HCT116 (cell line): ENCODE results near the gene AKAP3. TPM values are rescaled to one million over a fixed set of nuclear protein-coding genes. Genes with fewer than 3 reads are reported as not detected.

Experiments
- ATAC-seq: fragments of 200-7000 bp; cut with Tn5 transposase; 2 replicates; pipeline ENCODE4 v1.9.1; 2020; ENCODE audit warnings: mild to moderate bottlenecking, moderate library complexity
- BruUV-seq: library from RNA; stranded (reverse); fragments of 400-500 nt; replicated peaks from 2 replicates; lab custom pipeline; 2021; lab: Mats Ljungman, UMichigan
- CTCF ChIA-PET: fragments of 300-600 bp; sonication (Branson Sonifier 250); formaldehyde crosslinking; loops from one replicate; lab custom pipeline; 2021; ENCODE audit warnings: antibody characterized with exemption; lab: Charles Lee
- POLR2A ChIA-PET: fragments of 300-600, 350-600 bp; sonication (Branson Sonifier 250); formaldehyde crosslinking; loops from one replicate; lab custom pipeline; 2021; ENCODE audit warnings: antibody characterized with exemption; lab: Charles Lee
- RAD21 ChIA-PET, 2 experiments: fragments of 300-600 bp; sonication (Branson Sonifier 250); formaldehyde crosslinking; loops; one replicate each; lab custom pipeline; 2023; ENCODE audit warnings: low total read pairs in 2 of 2; ENCODE audit not compliant: uncharacterized antibody in 2 of 2, unreplicated experiment in 2 of 2, low non-redundant PET in 1 of 2; lab: Charles Lee
- DNase-seq: peaks from one replicate; pipeline ENCODE4 v3.0.0-alpha.2; 2010; ENCODE audit warnings: low read depth, low spot score
- H2AFZ ChIP-seq: fragments of 200-600 bp; shearing (Covaris generic), sonication (generic); 2 replicates; pipeline ENCODE4 v1.6.1; 2017; ENCODE audit warnings: low read depth, mixed run types, mixed read lengths, antibody characterized with exemption, low read length; ENCODE audit not compliant: poor library complexity, severe bottlenecking
- H3K27ac ChIP-seq: 2 replicates; pipeline ENCODE4 v1.5.1; 2012; ENCODE audit warnings: low read depth, low read length
- H3K27me3 ChIP-seq: fragments of 200-600 bp; sonication (generic); 2 replicates; pipeline ENCODE4 v1.6.1; 2016; ENCODE audit warnings: mixed run types, low read length, mixed read lengths; ENCODE audit not compliant: insufficient read depth
- H3K36me3 ChIP-seq, 2 experiments: fragments of 200-500 bp in 1 of 2; fragments of 200-600 bp in 1 of 2; sonication (Bioruptor generic) in 1 of 2; sonication (generic) in 1 of 2; 2 replicates each; pipeline versions ENCODE4 v1.5.1 to v1.6.1; 2014 to 2016; ENCODE audit warnings: low read length in 2 of 2, inconsistent platforms in 1 of 2, mixed read lengths in 1 of 2, mixed run types in 1 of 2; ENCODE audit not compliant: insufficient read depth in 2 of 2, control insufficient read depth in 1 of 2
- H3K4me1 ChIP-seq, 2 experiments: fragments of 200-600 bp in 1 of 2; sonication (generic) in 1 of 2; 2 replicates each; pipeline versions ENCODE4 v1.5.1 to v1.6.1; 2012 to 2017; ENCODE audit warnings: low read length in 2 of 2, inconsistent platforms in 1 of 2, mild to moderate bottlenecking in 1 of 2, mixed read lengths in 1 of 2, mixed run types in 1 of 2, moderate library complexity in 1 of 2; ENCODE audit not compliant: insufficient read depth in 2 of 2, control insufficient read depth in 1 of 2
- H3K4me2 ChIP-seq: fragments of 200-600 bp; sonication (generic); 2 replicates; pipeline ENCODE4 v1.6.1; 2017; ENCODE audit warnings: mixed run types, low read length, mixed read lengths
- H3K4me3 ChIP-seq, 2 experiments: fragments of 200-600 bp in 1 of 2; sonication (generic) in 1 of 2; replicated peaks in 1 of 2; 2 replicates each; pipeline ENCODE4 v1.5.1; 2011 to 2016; ENCODE audit warnings: low read length in 2 of 2, control low read depth in 1 of 2, low read depth in 1 of 2, mild to moderate bottlenecking in 1 of 2, mixed read lengths in 1 of 2, mixed run types in 1 of 2
- H3K79me2 ChIP-seq: fragments of 200-600 bp; sonication (generic); 2 replicates; pipeline ENCODE4 v1.6.1; 2017; ENCODE audit warnings: mild to moderate bottlenecking, mixed run types, low read length, moderate library complexity, mixed read lengths; ENCODE audit not compliant: insufficient read depth
- H3K9ac ChIP-seq: fragments of 200-600 bp; sonication (generic); 2 replicates; pipeline ENCODE4 v1.6.1; 2016; ENCODE audit warnings: low read length, mixed read lengths
- H3K9me2 ChIP-seq: fragments of 200-600 bp; sonication (generic), shearing (Covaris generic); 2 replicates; pipeline ENCODE4 v1.6.1; 2017; ENCODE audit warnings: mixed run types, mild to moderate bottlenecking, moderate library complexity; ENCODE audit not compliant: insufficient read depth
- H3K9me3 ChIP-seq, 2 experiments: fragments of 200-500 bp in 1 of 2; fragments of 200-600 bp in 1 of 2; sonication (Bioruptor generic) in 1 of 2; sonication (generic) in 1 of 2; 2 replicates each; pipeline ENCODE4 v1.6.1; 2014 to 2017; ENCODE audit warnings: low read length in 2 of 2, mixed read lengths in 2 of 2, inconsistent platforms in 1 of 2, low read depth in 1 of 2, mild to moderate bottlenecking in 1 of 2, mixed run types in 1 of 2, moderate library complexity in 1 of 2; ENCODE audit not compliant: control insufficient read depth in 1 of 2, insufficient read depth in 1 of 2
- H4K20me1 ChIP-seq: fragments of 200-600 bp; sonication (generic), shearing (Covaris generic); 2 replicates; pipeline ENCODE4 v1.6.1; 2017; ENCODE audit warnings: mixed run types, mild to moderate bottlenecking, moderate library complexity; ENCODE audit not compliant: insufficient read depth
- CEBPB ChIP-seq: IDR thresholded peaks from 2 replicates; pipeline ENCODE4 v1.6.1; 2012; ENCODE audit warnings: low read depth
- EGR1 ChIP-seq: IDR thresholded peaks from 2 replicates; pipeline ENCODE4 v1.6.1; 2012; ENCODE audit warnings: low read depth
- ELF1 ChIP-seq: IDR thresholded peaks from 2 replicates; pipeline ENCODE4 v1.6.1; 2012; ENCODE audit warnings: low read depth, borderline replicate concordance
- EZH2 ChIP-seq: fragments of 200-600 bp; sonication (generic); IDR thresholded peaks from 2 replicates; pipeline ENCODE4 v1.6.1; 2017; ENCODE audit warnings: antibody characterized with exemption, mixed run types
- EZH2phosphoT487 ChIP-seq: fragments of 200-600 bp; IDR thresholded peaks from 2 replicates; pipeline ENCODE4 v1.6.1; 2018; ENCODE audit warnings: antibody characterized with exemption, borderline replicate concordance
- FOSL1 ChIP-seq: IDR thresholded peaks from 2 replicates; pipeline ENCODE4 v1.6.1; 2012; ENCODE audit warnings: low read depth
- POLR2A ChIP-seq: IDR thresholded peaks from 2 replicates; pipeline ENCODE4 v1.7.0; 2011; ENCODE audit warnings: borderline replicate concordance; ENCODE audit not compliant: insufficient read depth, insufficient read length; ENCODE audit errors: extremely low read depth
- POLR2AphosphoS5 ChIP-seq: IDR thresholded peaks from 2 replicates; pipeline ENCODE4 v1.6.1; 2011; ENCODE audit warnings: mild to moderate bottlenecking, low read depth, low read length, moderate library complexity
- RAD21 ChIP-seq: IDR thresholded peaks from 2 replicates; pipeline ENCODE4 v1.6.1; 2012; ENCODE audit warnings: low read depth, mild to moderate bottlenecking
- SP1 ChIP-seq: IDR thresholded peaks from 2 replicates; pipeline ENCODE4 v1.6.1; 2012; ENCODE audit warnings: low read depth
- SRF ChIP-seq: IDR thresholded peaks from 2 replicates; pipeline ENCODE4 v1.6.1; 2012; ENCODE audit warnings: low read depth
- ZNF274 ChIP-seq: fragments of 200-500 bp; sonication (Bioruptor generic); IDR thresholded peaks from 2 replicates; pipeline ENCODE4 v1.6.1; 2014; ENCODE audit warnings: mild to moderate bottlenecking, low read depth, low read length, inconsistent platforms
- intact Hi-C: fragments of 100-400 bp; cut with micrococcal nuclease; formaldehyde crosslinking; loops from 2 replicates; pipeline ENCODE4 v1.10.0; 2022
- total RNA-seq: library from RNA; stranded (reverse); gene quantifications from one replicate; pipeline ENCODE4 v1.2.1, GENCODE V29; 2021; ENCODE audit not compliant: unreplicated experiment
- TF ChIP-seq, protein P1 (sequence below): IDR thresholded peaks from 2 replicates; pipeline ENCODE4 v1.6.1; 2011; ENCODE audit warnings: mild to moderate bottlenecking, low read length, moderate library complexity; ENCODE audit not compliant: insufficient replicate concordance; ENCODE audit errors: extremely low read depth
- TF ChIP-seq, protein P2 (sequence below): IDR thresholded peaks from 2 replicates; pipeline ENCODE4 v1.6.1; 2012; ENCODE audit warnings: low read depth
- TF ChIP-seq, protein P3 (sequence below), 3 experiments: fragments of 200-600 bp in 1 of 3; sonication (generic) in 1 of 3; IDR thresholded peaks in 2 of 3; conservative IDR thresholded peaks in 1 of 3; 2 replicates each; pipeline ENCODE4 v1.5.1; 2012 to 2017; ENCODE audit warnings: low read depth in 2 of 3, low read length in 2 of 3, antibody characterized with exemption in 1 of 3, borderline replicate concordance in 1 of 3, control low read depth in 1 of 3, mild to moderate bottlenecking in 1 of 3, mixed read lengths in 1 of 3, mixed run types in 1 of 3, moderate library complexity in 1 of 3; ENCODE audit not compliant: insufficient read depth in 1 of 3
- TF ChIP-seq, protein P4 (sequence below): IDR thresholded peaks from 2 replicates; pipeline ENCODE4 v1.6.1; 2012

The AKAP3 gene
- total RNA-seq, 1 experiment from 2014 or later, result 4.3 TPM

DNA sequence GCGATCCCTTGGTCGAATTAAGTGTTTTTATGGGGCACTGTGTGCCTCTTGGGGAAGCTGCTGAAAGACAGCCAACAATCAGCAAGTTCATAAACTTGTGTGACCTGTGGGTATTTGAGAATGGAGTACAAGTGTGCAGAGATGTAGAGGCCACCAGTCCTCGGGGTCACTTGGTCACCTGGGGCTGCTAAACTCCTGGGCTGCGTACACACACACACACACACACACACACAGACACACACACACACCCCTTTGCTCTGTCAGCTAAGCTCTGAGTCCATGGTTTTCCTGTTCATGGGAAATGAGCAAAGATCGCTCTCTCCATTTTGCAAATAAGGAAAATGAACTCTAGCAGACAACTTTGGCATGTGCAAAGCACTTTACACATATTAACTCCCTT lies 62.4 kb downstream of the AKAP3 start (continued):
- TF ChIP-seq EGR1 (no peak), EZH2 (no peak), ELF1 (no peak), CEBPB (no peak)

DNA sequence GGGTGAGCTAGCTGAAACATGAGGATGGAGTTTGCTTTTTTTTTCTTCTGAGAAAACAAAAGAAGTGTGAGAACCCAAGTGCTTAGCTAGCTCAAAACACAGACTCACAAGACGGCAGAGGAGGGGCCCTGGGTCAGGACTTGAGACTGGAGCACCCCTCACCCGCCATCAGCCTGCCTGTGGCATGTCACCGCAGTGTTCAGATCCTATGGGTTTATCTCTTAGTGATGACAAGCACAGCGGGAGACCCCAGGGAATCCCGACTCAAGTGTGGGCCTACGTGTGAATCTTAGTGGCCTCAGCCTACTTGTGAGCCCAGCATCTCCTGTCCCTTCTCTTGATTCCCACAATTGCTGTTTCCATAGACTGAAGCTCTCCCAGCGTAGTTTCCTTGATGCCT lies 64.0 kb downstream of the AKAP3 start:
- Histone ChIP-seq H3K4me3 (no peak overlapping the region), H3K27me3 (no peaks in the 10 kb centered on the region), H3K36me3 (no peaks in the 10 kb centered on the region), H3K27ac (no peak overlapping the region), H3K9me3 (no peaks in the 10 kb centered on the region), H3K9ac (no peak overlapping the region), H3K9me2 (no peaks in the 10 kb centered on the region), H4K20me1 (no peaks in the 10 kb centered on the region), H3K4me1 (no peaks in the 10 kb centered on the region), H2AFZ (no peak overlapping the region), H3K79me2 (no peaks in the 10 kb centered on the region)
- POLR2A ChIA-PET, result no interaction called here
- DNase-seq, result no peak
- RAD21 ChIA-PET, result no interaction called here
- CTCF ChIA-PET, result interaction anchor here (1.4 kb wide), 1 partner anchor 20 kb away, joined by 3 read pairs; no protein-coding TSS in a partner anchor
- no TSS peak for BruUV-seq
- intact Hi-C loops, result no loop called here
- ATAC-seq, result no peak
- TF ChIP-seq POLR2A (no peak), EGR1 (no peak), EZH2 (no peak), ZNF274 (no peak), POLR2AphosphoS5 (no peak), CEBPB (no peak), EZH2phosphoT487 (no peak), FOSL1 (no peak), RAD21 (no peak), SP1 (no peak), SRF (no peak)
- TF ChIP-seq, protein P1, sequence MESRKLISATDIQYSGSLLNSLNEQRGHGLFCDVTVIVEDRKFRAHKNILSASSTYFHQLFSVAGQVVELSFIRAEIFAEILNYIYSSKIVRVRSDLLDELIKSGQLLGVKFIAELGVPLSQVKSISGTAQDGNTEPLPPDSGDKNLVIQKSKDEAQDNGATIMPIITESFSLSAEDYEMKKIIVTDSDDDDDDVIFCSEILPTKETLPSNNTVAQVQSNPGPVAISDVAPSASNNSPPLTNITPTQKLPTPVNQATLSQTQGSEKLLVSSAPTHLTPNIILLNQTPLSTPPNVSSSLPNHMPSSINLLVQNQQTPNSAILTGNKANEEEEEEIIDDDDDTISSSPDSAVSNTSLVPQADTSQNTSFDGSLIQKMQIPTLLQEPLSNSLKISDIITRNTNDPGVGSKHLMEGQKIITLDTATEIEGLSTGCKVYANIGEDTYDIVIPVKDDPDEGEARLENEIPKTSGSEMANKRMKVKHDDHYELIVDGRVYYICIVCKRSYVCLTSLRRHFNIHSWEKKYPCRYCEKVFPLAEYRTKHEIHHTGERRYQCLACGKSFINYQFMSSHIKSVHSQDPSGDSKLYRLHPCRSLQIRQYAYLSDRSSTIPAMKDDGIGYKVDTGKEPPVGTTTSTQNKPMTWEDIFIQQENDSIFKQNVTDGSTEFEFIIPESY, result no peak
- TF ChIP-seq, protein P2, sequence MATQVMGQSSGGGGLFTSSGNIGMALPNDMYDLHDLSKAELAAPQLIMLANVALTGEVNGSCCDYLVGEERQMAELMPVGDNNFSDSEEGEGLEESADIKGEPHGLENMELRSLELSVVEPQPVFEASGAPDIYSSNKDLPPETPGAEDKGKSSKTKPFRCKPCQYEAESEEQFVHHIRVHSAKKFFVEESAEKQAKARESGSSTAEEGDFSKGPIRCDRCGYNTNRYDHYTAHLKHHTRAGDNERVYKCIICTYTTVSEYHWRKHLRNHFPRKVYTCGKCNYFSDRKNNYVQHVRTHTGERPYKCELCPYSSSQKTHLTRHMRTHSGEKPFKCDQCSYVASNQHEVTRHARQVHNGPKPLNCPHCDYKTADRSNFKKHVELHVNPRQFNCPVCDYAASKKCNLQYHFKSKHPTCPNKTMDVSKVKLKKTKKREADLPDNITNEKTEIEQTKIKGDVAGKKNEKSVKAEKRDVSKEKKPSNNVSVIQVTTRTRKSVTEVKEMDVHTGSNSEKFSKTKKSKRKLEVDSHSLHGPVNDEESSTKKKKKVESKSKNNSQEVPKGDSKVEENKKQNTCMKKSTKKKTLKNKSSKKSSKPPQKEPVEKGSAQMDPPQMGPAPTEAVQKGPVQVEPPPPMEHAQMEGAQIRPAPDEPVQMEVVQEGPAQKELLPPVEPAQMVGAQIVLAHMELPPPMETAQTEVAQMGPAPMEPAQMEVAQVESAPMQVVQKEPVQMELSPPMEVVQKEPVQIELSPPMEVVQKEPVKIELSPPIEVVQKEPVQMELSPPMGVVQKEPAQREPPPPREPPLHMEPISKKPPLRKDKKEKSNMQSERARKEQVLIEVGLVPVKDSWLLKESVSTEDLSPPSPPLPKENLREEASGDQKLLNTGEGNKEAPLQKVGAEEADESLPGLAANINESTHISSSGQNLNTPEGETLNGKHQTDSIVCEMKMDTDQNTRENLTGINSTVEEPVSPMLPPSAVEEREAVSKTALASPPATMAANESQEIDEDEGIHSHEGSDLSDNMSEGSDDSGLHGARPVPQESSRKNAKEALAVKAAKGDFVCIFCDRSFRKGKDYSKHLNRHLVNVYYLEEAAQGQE, result no peak
- TF ChIP-seq, protein P3, sequence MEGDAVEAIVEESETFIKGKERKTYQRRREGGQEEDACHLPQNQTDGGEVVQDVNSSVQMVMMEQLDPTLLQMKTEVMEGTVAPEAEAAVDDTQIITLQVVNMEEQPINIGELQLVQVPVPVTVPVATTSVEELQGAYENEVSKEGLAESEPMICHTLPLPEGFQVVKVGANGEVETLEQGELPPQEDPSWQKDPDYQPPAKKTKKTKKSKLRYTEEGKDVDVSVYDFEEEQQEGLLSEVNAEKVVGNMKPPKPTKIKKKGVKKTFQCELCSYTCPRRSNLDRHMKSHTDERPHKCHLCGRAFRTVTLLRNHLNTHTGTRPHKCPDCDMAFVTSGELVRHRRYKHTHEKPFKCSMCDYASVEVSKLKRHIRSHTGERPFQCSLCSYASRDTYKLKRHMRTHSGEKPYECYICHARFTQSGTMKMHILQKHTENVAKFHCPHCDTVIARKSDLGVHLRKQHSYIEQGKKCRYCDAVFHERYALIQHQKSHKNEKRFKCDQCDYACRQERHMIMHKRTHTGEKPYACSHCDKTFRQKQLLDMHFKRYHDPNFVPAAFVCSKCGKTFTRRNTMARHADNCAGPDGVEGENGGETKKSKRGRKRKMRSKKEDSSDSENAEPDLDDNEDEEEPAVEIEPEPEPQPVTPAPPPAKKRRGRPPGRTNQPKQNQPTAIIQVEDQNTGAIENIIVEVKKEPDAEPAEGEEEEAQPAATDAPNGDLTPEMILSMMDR (IDR thresholded peaks at IDR 0.05 in 2 of 3, conservative IDR thresholded peaks at IDR 0.05 in 1 of 3; ENCODE audit: borderline replicate concordance in 1 of 3, insufficient read depth in 1 of 3, low read depth in 2 of 3, low read length in 2 of 3), result no peak
- TF ChIP-seq, protein P4, sequence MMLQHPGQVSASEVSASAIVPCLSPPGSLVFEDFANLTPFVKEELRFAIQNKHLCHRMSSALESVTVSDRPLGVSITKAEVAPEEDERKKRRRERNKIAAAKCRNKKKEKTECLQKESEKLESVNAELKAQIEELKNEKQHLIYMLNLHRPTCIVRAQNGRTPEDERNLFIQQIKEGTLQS, result no peak
- TF ChIP-seq, all 23 proteins: peak for 0
- no peak overlapping the region for H3K4me2 ChIP-seq
